ENCODE measurements around the gene TJP1.
"Not testable (repeated sequence)": the region's sequence is repeated elsewhere in the genome, so short reads cannot be mapped to it uniquely, and the experiment has no call there.

TJP1 gene

DNA sequence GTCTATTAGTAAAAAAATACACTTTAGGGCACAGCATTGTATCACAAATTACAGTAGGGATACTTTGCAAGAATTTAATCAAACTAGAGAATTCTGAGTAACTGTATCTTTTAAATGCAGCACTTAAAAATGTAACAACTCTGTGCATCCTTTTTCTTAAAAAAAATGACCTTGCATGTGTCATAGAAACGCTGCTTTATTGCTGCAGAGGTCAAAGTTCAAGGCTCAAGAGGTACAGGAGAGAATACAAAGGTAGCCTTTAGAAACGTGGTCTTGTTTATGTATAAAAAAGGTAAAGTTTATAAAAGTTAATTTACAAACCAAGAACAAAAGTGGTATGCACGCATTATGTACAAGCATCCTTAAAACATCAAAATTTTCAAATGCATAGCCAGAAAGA, 122.0 kb downstream of the TJP1 start:
- no peak for DNase-seq
- Histone ChIP-seq H3K4me1 (no peaks in the 10 kb centered on the region), H3K27me3 (no peaks in the 10 kb centered on the region), H3K9me3 (no peaks in the 10 kb centered on the region), H3K4me3 (no peak overlapping the region), H3K27ac (no peak overlapping the region), H3K36me3 (peaks cover 67 to 71% (median 69%) of the 10 kb centered on the region in 3 donors)
- intact Hi-C loops (cut with DNase I; ENCODE audit: low total_unique reads) = no loop called here
- TF ChIP-seq, protein P1, sequence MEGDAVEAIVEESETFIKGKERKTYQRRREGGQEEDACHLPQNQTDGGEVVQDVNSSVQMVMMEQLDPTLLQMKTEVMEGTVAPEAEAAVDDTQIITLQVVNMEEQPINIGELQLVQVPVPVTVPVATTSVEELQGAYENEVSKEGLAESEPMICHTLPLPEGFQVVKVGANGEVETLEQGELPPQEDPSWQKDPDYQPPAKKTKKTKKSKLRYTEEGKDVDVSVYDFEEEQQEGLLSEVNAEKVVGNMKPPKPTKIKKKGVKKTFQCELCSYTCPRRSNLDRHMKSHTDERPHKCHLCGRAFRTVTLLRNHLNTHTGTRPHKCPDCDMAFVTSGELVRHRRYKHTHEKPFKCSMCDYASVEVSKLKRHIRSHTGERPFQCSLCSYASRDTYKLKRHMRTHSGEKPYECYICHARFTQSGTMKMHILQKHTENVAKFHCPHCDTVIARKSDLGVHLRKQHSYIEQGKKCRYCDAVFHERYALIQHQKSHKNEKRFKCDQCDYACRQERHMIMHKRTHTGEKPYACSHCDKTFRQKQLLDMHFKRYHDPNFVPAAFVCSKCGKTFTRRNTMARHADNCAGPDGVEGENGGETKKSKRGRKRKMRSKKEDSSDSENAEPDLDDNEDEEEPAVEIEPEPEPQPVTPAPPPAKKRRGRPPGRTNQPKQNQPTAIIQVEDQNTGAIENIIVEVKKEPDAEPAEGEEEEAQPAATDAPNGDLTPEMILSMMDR (IDR thresholded peaks at IDR 0.05) = no peak

DNA sequence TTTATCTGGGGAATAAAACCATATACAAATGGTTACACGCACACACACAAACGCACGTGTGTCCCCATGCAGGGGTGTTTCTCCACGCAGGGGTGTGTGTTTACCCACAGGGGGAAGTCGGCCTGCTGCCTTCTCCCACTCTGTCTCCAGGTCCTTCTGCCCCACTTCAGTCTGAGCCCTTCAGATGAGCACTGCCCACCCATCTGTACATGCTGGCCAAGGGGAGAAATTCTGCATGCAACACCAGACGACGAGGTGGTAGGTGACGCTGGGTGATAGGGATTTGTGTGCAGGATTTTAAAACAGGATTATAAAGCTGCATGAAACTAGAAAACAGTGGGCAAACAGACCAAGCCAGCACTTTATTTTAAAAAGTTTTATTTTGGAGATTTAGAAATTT, 122.5 kb downstream of the TJP1 start:
- no peak overlapping the region for H3K27ac ChIP-seq

DNA sequence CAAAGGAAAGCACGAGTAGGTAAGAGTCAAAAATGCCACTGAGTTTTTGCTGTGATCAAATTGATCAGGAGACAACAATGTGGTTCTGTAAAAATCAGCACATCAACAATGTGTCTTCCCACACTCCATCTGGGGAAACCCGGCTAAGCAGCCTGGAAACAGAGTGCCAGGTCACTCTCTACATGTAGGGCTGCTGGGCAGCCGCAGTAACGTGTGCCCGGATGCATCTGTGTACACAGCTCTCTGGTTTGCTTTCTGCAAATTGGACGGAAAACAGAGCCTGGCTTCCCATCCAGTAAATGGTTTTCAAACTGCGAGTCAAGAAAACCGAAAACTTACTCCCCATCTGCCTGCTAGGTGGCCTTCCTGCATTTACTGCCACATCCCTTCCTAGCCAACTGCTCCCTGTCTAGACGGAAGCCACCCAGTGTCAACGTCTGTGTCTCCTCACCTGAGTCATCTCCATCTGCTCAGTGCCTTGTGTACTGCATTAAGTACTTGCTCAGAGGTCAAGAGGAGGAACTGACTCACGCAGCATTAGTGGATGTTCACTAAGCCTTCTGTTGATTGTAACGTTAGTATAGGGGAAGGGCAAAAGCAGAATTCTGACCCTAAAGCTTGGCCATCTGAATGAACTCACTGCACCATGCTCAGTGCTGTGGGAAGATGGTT, 124.1 kb downstream of the TJP1 start:
- no peak for DNase-seq
- Histone ChIP-seq H3K27ac (no peak overlapping the region), H3K36me3 (peaks cover 46 to 52% (median 48%) of the 10 kb centered on the region in 3 donors), H3K27me3 (no peaks in the 10 kb centered on the region), H3K9me3 (no peaks in the 10 kb centered on the region), H3K4me1 (no peaks in the 10 kb centered on the region), H3K4me3 (no peak overlapping the region)
- intact Hi-C loops (cut with DNase I; ENCODE audit: low total_unique reads) = no loop called here
- TF ChIP-seq, protein P1 (IDR thresholded peaks at IDR 0.05) = no peak

More for the DNA sequence above, 122.5 kb downstream of the TJP1 start:
- Histone ChIP-seq H3K4me3 (no peak overlapping the region), H3K9me3 (no peaks in the 10 kb centered on the region), H3K4me1 (no peaks in the 10 kb centered on the region), H3K36me3 (peaks cover 62 to 66% (median 64%) of the 10 kb centered on the region in 3 donors), H3K27me3 (no peaks in the 10 kb centered on the region)
- no peak for DNase-seq
- intact Hi-C loops (cut with DNase I; ENCODE audit: low total_unique reads) = no loop called here
- TF ChIP-seq, protein P1 (IDR thresholded peaks at IDR 0.05) = no peak

DNA sequence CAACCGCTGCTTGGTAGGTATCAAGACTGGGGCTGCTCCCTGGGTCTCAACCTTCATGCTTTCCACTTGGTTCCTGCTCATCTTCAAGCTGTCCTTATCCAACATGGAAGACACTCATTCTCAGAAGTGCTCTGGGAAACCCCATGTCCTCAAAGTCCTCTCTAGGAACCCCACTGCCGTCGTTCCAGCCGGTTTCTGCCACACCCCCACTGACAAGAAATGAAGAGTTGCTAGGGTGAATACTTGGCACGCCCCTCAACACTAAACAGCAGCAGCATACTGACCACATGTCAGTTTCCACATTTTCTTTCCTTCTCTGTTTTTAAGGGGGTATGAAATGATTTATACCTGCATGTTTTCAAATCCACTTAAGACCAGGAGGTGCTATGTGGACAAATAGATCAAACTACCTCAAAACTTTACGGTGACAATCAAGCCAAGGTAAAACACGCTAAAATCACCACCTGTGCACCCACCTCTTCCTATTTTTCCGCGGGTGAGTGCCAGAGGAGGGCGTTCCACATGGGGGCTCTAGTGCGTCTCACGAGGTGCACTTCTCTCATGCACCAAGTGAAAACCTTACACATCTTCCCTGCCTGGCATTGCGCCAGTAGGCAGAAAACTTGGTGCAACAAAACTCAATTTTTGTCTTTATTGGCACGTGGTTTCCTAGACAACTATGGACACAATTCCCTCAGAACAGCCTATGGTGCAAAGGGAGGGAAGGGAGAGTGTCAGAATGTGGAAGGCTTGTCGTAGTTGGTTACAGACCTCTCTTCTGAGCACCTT, 125.1 kb downstream of the TJP1 start:
- Histone ChIP-seq H3K27ac (no peak overlapping the region), H3K4me3 (no peak overlapping the region), H3K9me3 (no peaks in the 10 kb centered on the region), H3K36me3 (peaks cover 36 to 41% (median 38%) of the 10 kb centered on the region in 3 donors), H3K4me1 (no peaks in the 10 kb centered on the region), H3K27me3 (no peaks in the 10 kb centered on the region)
- no peak for DNase-seq
- intact Hi-C loops (cut with DNase I; ENCODE audit: low total_unique reads) = no loop called here
- TF ChIP-seq, protein P1 (IDR thresholded peaks at IDR 0.05) = no peak

DNA sequence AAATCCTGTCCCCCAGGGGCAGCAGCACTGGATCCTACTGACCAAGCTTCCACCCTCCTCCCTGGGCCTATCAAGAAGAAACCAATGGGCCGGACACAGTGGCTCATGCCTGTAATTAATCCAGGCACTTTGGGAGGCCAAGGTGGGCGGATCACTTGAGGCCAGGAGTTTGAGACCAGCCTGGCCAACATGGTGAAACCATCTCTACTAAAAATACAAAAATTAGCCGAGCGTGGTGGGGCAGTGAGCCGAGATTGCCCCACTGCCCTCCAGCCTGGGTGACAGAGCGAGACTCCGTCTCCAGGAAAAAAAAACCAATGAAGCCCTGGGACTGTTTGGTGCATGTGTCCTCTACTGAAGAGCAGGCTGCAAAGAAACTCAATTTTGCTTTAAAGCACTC, 125.8 kb downstream of the TJP1 start:
- H3K9me3 ChIP-seq; H3K27ac ChIP-seq; H3K4me3 ChIP-seq; intact Hi-C loops (cut with DNase I; ENCODE audit: low total_unique reads); DNase-seq; H3K4me1 ChIP-seq; H3K27me3 ChIP-seq: not testable (repeated sequence)
- peaks cover 31 to 38% (median 32%) of the 10 kb centered on the region in 3 donors for H3K36me3 ChIP-seq

DNA sequence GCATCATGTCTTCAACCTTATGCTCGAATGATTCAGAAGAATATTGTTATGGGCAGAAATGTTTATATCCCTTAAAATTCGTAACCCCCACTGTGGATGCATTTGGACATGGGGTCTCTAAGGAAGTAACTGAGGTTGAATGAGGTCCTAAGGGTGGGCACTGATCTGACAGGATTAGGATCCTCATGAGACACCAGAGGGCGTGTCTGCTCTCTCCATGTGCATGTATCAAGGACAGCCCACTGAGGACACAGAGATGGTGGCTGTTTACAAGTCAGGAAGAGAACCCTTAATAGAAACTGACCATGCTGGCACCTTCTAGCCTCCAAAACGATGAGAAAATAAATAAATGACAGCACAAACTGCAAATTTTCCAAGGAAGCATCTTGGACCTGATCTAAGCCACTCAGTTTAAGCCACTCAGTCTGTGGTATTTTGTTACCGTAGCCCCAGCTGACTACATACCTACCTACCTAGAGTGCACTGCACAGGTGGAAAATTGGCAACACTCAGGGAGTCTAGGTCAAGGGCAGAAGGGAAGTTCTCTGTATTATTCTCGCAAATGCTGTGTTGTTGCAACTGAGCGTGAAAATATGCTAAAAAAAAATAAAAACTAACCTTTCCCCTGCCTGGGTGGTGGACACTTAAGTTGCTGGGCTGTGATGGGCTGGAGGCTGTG, 126.6 kb downstream of the TJP1 start:
- H3K4me1 ChIP-seq = no peaks in the 10 kb centered on the region
- H3K36me3 ChIP-seq = peaks cover 23 to 29% (median 24%) of the 10 kb centered on the region in 3 donors
- H3K27ac ChIP-seq = no peak overlapping the region
- no peaks in the 10 kb centered on the region for H3K27me3 ChIP-seq
- H3K4me3 ChIP-seq = no peak overlapping the region
- no peaks in the 10 kb centered on the region for H3K9me3 ChIP-seq
- TF ChIP-seq, protein P1 (IDR thresholded peaks at IDR 0.05) = no peak
- intact Hi-C loops (cut with DNase I; ENCODE audit: low total_unique reads) = no loop called here
- no peak for DNase-seq

All from tibial artery (tissue), 4 donors.